DND-41 (cell line): ENCODE data around the gene IL1B.

Experiments used
- CTCF ChIP-seq: IDR thresholded peaks from 2 replicates; pipeline ENCODE4 v1.5.1; 2012; ENCODE audit warnings: borderline replicate concordance, low read length, moderate library complexity, mild to moderate bottlenecking; ENCODE audit not compliant: poor library complexity, severe bottlenecking; ENCODE audit errors: extremely low read depth
- EZH2 ChIP-seq: IDR thresholded peaks from 3 replicates; pipeline ENCODE4 v1.6.1; 2012; ENCODE audit warnings: borderline replicate concordance, low read depth, mild to moderate bottlenecking, moderate library complexity, low read length, inconsistent platforms; ENCODE audit not compliant: severe bottlenecking

- TF ChIP-seq CTCF (no peak), EZH2 (no peak)
Measured at GRCh38 chr2:112869258-112869842, 32.8 kb upstream of the IL1B start.
